ENCODE data around the gene PRMT7. TPM values are rescaled to one million over a fixed set of nuclear protein-coding genes. Genes with fewer than 3 reads are reported as not detected.

PRMT7 gene
- total RNA-seq, 1 experiment from 2014 or later, result 33.1 TPM

GRCh38 chr16:68298907-68299561 is 11.8 kb upstream of the PRMT7 start:
- TSS peak; percentile 41 for BruUV-seq (replicated peaks)
- ATAC-seq (peak; percentile 40), DNase-seq (ENCODE audit: low read depth, low spot score) (no peak)
- Histone ChIP-seq H3K27ac (ENCODE audit: low read length) (no peak overlapping the region), H3K4me3 (ENCODE audit: low read depth in 2 of 2, low read length in 2 of 2) (no peak overlapping the region), H3K36me3 (ENCODE audit: control insufficient read depth, insufficient read depth, low read length) (peaks cover 8% of the 10 kb centered on the region), H3K4me1 (ENCODE audit: control insufficient read depth, insufficient read depth, low read length) (peaks cover 22% of the 10 kb centered on the region), H3K27me3 (ENCODE audit: control insufficient read depth, insufficient read depth, low read length) (no peaks in the 10 kb centered on the region), H3K9me3 (ENCODE audit: control insufficient read depth, insufficient read depth, low read depth, low read length) (no peaks in the 10 kb centered on the region)
- in situ Hi-C loops (cut with HindIII; ENCODE audit: low pct_unique_long_range_greater_than_20kb, low sequenced_read_pairs), result no loop called here
- CTCF ChIA-PET, result interaction anchor here (0.6 kb wide), 2 partner anchors 37 to 833 kb away, joined by 5 to 15 read pairs; no protein-coding TSS in a partner anchor
- TF ChIP-seq, protein P1, sequence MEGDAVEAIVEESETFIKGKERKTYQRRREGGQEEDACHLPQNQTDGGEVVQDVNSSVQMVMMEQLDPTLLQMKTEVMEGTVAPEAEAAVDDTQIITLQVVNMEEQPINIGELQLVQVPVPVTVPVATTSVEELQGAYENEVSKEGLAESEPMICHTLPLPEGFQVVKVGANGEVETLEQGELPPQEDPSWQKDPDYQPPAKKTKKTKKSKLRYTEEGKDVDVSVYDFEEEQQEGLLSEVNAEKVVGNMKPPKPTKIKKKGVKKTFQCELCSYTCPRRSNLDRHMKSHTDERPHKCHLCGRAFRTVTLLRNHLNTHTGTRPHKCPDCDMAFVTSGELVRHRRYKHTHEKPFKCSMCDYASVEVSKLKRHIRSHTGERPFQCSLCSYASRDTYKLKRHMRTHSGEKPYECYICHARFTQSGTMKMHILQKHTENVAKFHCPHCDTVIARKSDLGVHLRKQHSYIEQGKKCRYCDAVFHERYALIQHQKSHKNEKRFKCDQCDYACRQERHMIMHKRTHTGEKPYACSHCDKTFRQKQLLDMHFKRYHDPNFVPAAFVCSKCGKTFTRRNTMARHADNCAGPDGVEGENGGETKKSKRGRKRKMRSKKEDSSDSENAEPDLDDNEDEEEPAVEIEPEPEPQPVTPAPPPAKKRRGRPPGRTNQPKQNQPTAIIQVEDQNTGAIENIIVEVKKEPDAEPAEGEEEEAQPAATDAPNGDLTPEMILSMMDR (IDR thresholded peaks at IDR 0.05), result no peak
- TF ChIP-seq TCF7L2 (IDR thresholded peaks at IDR 0.05; ENCODE audit: low read depth, low read length) (no peak), POLR2AphosphoS5 (IDR thresholded peaks at IDR 0.05; ENCODE audit: low read depth, low read length) (0 out of 2 replicates have a peak, but pooled peaks have one; percentile 3), SIN3A (IDR thresholded peaks at IDR 0.05; ENCODE audit: borderline replicate concordance, insufficient read depth, low read depth, low read length) (no peak)
- TF ChIP-seq, protein P2, sequence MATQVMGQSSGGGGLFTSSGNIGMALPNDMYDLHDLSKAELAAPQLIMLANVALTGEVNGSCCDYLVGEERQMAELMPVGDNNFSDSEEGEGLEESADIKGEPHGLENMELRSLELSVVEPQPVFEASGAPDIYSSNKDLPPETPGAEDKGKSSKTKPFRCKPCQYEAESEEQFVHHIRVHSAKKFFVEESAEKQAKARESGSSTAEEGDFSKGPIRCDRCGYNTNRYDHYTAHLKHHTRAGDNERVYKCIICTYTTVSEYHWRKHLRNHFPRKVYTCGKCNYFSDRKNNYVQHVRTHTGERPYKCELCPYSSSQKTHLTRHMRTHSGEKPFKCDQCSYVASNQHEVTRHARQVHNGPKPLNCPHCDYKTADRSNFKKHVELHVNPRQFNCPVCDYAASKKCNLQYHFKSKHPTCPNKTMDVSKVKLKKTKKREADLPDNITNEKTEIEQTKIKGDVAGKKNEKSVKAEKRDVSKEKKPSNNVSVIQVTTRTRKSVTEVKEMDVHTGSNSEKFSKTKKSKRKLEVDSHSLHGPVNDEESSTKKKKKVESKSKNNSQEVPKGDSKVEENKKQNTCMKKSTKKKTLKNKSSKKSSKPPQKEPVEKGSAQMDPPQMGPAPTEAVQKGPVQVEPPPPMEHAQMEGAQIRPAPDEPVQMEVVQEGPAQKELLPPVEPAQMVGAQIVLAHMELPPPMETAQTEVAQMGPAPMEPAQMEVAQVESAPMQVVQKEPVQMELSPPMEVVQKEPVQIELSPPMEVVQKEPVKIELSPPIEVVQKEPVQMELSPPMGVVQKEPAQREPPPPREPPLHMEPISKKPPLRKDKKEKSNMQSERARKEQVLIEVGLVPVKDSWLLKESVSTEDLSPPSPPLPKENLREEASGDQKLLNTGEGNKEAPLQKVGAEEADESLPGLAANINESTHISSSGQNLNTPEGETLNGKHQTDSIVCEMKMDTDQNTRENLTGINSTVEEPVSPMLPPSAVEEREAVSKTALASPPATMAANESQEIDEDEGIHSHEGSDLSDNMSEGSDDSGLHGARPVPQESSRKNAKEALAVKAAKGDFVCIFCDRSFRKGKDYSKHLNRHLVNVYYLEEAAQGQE (IDR thresholded peaks at IDR 0.05; ENCODE audit: insufficient read depth in 1 of 2, low read depth in 2 of 2, low read length in 1 of 2), result no peak
- POLR2A ChIA-PET, result no interaction called here
- intact Hi-C loops (cut with micrococcal nuclease; ENCODE audit: unreplicated experiment), result no loop called here

DNA sequence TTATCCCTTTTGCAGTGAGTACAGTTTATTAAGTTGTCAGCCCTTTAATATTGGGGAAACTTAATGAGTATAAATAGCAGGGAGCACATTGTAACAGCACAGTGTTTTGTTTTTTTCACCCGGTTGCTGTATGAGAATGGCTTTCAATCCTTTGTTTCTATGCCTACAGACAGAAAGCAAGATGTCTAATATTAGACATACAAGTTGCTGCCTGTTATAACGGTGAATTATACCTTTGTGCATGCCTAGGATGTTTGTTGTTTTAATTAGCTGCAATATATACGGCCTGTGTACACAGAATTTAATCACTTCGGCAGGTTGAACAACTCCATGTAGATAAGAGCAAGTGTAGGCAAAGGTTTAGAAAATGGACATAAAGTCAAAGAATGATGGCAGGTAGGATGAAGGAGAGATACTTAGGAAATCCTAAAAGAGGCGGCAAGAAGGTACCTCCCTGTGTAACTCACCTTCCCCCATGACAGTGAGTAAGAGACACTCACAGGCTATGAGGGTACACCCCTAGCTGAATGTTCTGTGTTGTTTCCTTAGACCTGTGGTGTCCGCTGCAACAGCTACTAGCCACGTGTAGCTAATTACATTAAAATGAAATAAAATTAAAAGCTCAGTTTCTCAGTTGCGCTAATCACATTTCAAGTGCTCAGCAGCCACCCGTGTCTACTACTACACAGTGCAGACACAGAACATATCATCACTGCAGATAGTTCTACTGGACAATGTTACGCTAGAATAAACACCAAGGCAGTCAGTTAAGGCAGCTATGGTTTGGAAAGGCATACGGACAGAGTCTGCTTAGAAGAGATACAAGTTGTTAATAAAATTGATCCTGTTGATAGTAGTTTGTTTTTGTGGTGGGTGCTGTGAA is 11.0 kb upstream of the PRMT7 start:
- ChIA-PET CTCF (interaction anchor here (0.7 kb wide), 1 partner anchor 36 kb away, joined by 3 read pairs; no protein-coding TSS in a partner anchor), POLR2A (interaction anchor here (0.9 kb wide), 1 partner anchor 11 kb away, joined by 4 read pairs; the partner anchor contains the start of genes PRMT7 and SLC7A6OS)
- Histone ChIP-seq H3K27ac (ENCODE audit: low read length) (0 out of 2 replicates have a peak overlapping the region, but pooled peaks have one; percentile 15), H3K36me3 (ENCODE audit: control insufficient read depth, insufficient read depth, low read length) (peaks cover 8% of the 10 kb centered on the region), H3K4me3 (ENCODE audit: low read depth in 2 of 2, low read length in 2 of 2) (no peak overlapping the region), H3K9me3 (ENCODE audit: control insufficient read depth, insufficient read depth, low read depth, low read length) (no peaks in the 10 kb centered on the region), H3K27me3 (ENCODE audit: control insufficient read depth, insufficient read depth, low read length) (no peaks in the 10 kb centered on the region), H3K4me1 (ENCODE audit: control insufficient read depth, insufficient read depth, low read length) (peaks cover 22% of the 10 kb centered on the region)
- BruUV-seq (replicated peaks), result TSS peak; percentile 47
- in situ Hi-C loops (cut with HindIII; ENCODE audit: low pct_unique_long_range_greater_than_20kb, low sequenced_read_pairs), result no loop called here
- intact Hi-C loops (cut with micrococcal nuclease; ENCODE audit: unreplicated experiment), result no loop called here
- ATAC-seq (peak; percentile 37), DNase-seq (ENCODE audit: low read depth, low spot score) (no peak)
- TF ChIP-seq POLR2AphosphoS5 (IDR thresholded peaks at IDR 0.05; ENCODE audit: low read depth, low read length), result peak; percentile 43; the same call in 1 of the 2 replicates
- TF ChIP-seq, protein P2 (IDR thresholded peaks at IDR 0.05; ENCODE audit: insufficient read depth in 1 of 2, low read depth in 2 of 2, low read length in 1 of 2), result no peak

Data from Panc1 (cell line).